ENCODE measurements around the gene XIRP1. TPM values are rescaled to one million over a fixed set of nuclear protein-coding genes. Genes with fewer than 3 reads are reported as not detected.

XIRP1 gene
- total and polyA plus RNA-seq, 2 experiments from 2014 or later = not detected

- TF ChIP-seq ZNF462 (CRISPR knock-in tag; IDR thresholded peaks at IDR 0.05) (no peak), ZNF331 (CRISPR knock-in tag; IDR thresholded peaks at IDR 0.05; ENCODE audit: low read depth) (no peak)
These were observed 1.3 kb downstream of the XIRP1 start (continued) for GRCh38 chr3:39191111-39191510.

- Mint-ChIP-seq H3K27ac (no peak overlapping the region), H3K4me1 (0 out of 3 replicates have a peak, but pooled peaks cover 2% of the 10 kb centered on the region), H3K36me3 (ENCODE audit: low read depth) (no peaks in the 10 kb centered on the region), H3K9me3 (no peaks in the 10 kb centered on the region), H3K4me3 (no peak overlapping the region), H3K27me3 (ENCODE audit: insufficient read depth, low read depth, poor library complexity) (peaks cover 15% of the 10 kb centered on the region)
- Histone ChIP-seq H3K4me2 (no peak overlapping the region), H3F3A (replicated peaks; ENCODE audit: low read depth) (no peaks in the 10 kb centered on the region), H4K20me1 (replicated peaks; ENCODE audit: insufficient read depth) (no peaks in the 10 kb centered on the region), H2AFZ (no peak overlapping the region), H3K4me3 (no peak overlapping the region), H3K27me3 (ENCODE audit: insufficient read depth) (no peaks in the 10 kb centered on the region), H3K4me1 (ENCODE audit: insufficient read depth) (no peaks in the 10 kb centered on the region), H3K9me2 (ENCODE audit: insufficient read depth) (no peaks in the 10 kb centered on the region), H3K36me3 (ENCODE audit: insufficient read depth) (no peaks in the 10 kb centered on the region), H3K27ac (ENCODE audit: low read depth) (no peak overlapping the region), H3K79me2 (replicated peaks; ENCODE audit: insufficient read depth) (no peaks in the 10 kb centered on the region)
- DNase-seq (ENCODE audit: low spot score) = no peak
- no peak for ATAC-seq
- TF ChIP-seq ETS1 (IDR thresholded peaks at IDR 0.05) (no peak), NANOG (IDR thresholded peaks at IDR 0.05; ENCODE audit: borderline replicate concordance) (no peak), CTCF (conservative IDR thresholded peaks at IDR 0.05; ENCODE audit: low read depth in 2 of 2) (no peak)
These were observed 1.9 kb downstream of the XIRP1 start for GRCh38 chr3:39190281-39191025.

All from GM23338 (cell line).